Fibroblast of skin of right biceps (primary cell): ENCODE data around the gene HDAC1.
"Not testable (repeated sequence)": the region's sequence is repeated elsewhere in the genome, so short reads cannot be mapped to it uniquely, and the experiment has no call there.

Experiments used
- DNase-seq: peaks from one replicate; pipeline ENCODE4 v3.0.0-alpha.2; 2013

Gene HDAC1

GRCh38 chr1:32274646-32275340, 17.1 kb upstream of the HDAC1 start:
- no peak for DNase-seq

GRCh38 chr1:32275424-32275823, 16.5 kb upstream of the HDAC1 start:
- DNase-seq: peak; percentile 6

GRCh38 chr1:32276032-32276782, 15.7 kb upstream of the HDAC1 start:
- no peak for DNase-seq

- not testable (repeated sequence) for DNase-seq
These were observed 7.1 kb upstream of the HDAC1 start for GRCh38 chr1:32284777-32285176.

- DNase-seq: no peak
These were observed 6.2 kb upstream of the HDAC1 start for GRCh38 chr1:32285658-32286057.

- DNase-seq: no peak
These were observed 5.1 kb upstream of the HDAC1 start for GRCh38 chr1:32286763-32287162.

- DNase-seq: no peak
These were observed 2.6 kb upstream of the HDAC1 start for GRCh38 chr1:32289256-32289655.

GRCh38 chr1:32291145-32291707, 657 bp upstream of the HDAC1 start:
- peak; percentile 71 for DNase-seq

GRCh38 chr1:32298211-32298610, 6.3 kb downstream of the HDAC1 start:
- DNase-seq: not testable (repeated sequence)

GRCh38 chr1:32299327-32299726, 7.4 kb downstream of the HDAC1 start:
- DNase-seq: no peak

- DNase-seq: no peak
These were observed 11.5 kb downstream of the HDAC1 start for GRCh38 chr1:32303358-32303757.

GRCh38 chr1:32303997-32304622, 12.2 kb downstream of the HDAC1 start:
- DNase-seq: peak; percentile 31

GRCh38 chr1:32305310-32305709, 13.4 kb downstream of the HDAC1 start:
- DNase-seq: no peak

GRCh38 chr1:32307324-32307723, 15.4 kb downstream of the HDAC1 start:
- peak; percentile 35 for DNase-seq

- DNase-seq: no peak
These were observed 18.1 kb downstream of the HDAC1 start for GRCh38 chr1:32309960-32310359.

- DNase-seq: no peak
These were observed 20.0 kb downstream of the HDAC1 start for GRCh38 chr1:32311709-32312393.

- DNase-seq: no peak
These were observed 25.0 kb downstream of the HDAC1 start for GRCh38 chr1:32316903-32317277.

GRCh38 chr1:32318127-32318869, 26.4 kb downstream of the HDAC1 start:
- DNase-seq: no peak

GRCh38 chr1:32321712-32322291, 29.9 kb downstream of the HDAC1 start:
- DNase-seq: no peak

GRCh38 chr1:32327204-32327603, 35.3 kb downstream of the HDAC1 start:
- no peak for DNase-seq

- DNase-seq: no peak
These were observed 38.1 kb downstream of the HDAC1 start for GRCh38 chr1:32329931-32330466.
